Left ventricle myocardium superior (tissue), 1 donor: Measurements from ENCODE around the gene LMCD1. TPM values are rescaled to one million over a fixed set of nuclear protein-coding genes. Genes with fewer than 3 reads are reported as not detected.

Experiments
- ATAC-seq: fragments of 200-7000 bp; cut with Tn5 transposase; one replicate; pipeline ENCODE4 v1.9.1; 2020; ENCODE audit warnings: mild to moderate bottlenecking, moderate library complexity
- DNase-seq: peaks from one replicate; pipeline ENCODE4 v3.0.0-alpha.2; 2020
- intact Hi-C: fragments of 100-400 bp; cut with micrococcal nuclease; formaldehyde crosslinking; loops from one replicate; pipeline ENCODE4 v1.11.0; 2022
- total RNA-seq: library from RNA; stranded (reverse); fragmentation: NEBNext Ultra II Directional; extraction: Animal tissue kit (Norgen Biotek cat#: 25700); gene quantifications from one replicate; pipeline ENCODE4 v1.2.1, GENCODE V29; 2021
- donor health status: DM: no; HTN: yes; CAD: no; lungs with severe emphysema.

LMCD1 gene
- total RNA-seq, 1 donor from 2014 or later: 37.9 TPM

DNA sequence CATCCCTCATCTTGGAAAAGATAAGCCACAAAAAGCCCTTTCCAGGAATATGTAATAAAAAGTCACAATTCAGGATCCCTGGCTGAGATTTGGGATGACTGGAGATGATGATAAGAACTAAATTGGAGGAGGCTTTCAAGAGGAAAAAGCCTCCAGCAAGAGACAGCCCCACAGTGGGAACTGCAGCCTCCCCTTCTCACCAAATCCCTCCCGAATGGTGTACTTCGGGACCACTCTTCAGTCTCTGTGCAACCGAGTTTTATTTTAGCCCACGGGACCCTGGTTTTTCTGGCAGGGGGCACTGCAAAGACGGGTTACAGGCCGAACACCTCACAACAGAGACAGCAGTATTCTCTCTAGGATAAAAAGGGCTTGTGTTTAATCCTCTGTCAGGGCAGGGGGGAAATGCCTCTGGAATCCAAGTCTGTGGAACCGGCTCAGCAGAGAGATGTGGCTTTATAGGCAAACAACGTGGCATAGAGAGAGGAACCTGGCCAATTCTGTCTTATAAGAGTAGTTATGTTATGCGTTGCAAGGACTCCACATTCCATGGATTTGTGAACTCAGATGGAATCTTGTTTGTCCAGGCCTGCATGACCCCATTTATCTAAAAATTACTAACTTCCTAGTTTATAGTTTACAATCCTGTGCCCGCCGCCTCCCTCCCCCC, 1.2 kb upstream of the LMCD1 start:
- no peak for ATAC-seq
- intact Hi-C loops: no loop called here

DNA sequence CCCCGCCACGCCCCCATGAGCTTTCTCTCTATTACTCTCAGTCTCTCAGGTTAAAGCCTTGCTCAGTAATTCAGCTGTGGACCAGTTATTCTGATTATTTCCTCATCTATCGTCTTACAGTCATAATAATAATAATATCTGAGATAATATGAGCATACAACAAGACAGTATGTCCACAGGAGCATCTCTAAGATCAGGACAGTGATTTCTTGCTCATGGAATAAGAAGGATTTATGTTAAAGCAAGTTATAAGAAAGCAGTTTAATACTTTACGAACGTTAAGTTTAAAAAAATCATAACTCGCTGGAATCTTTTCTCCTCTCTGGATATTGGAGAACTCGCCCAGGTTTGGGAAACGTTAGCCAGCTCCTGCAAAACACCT, 643 bp upstream of the LMCD1 start:
- intact Hi-C loops: no loop called here
- DNase-seq: no peak
- ATAC-seq: no peak

More for the DNA sequence above, 1.2 kb upstream of the LMCD1 start:
- DNase-seq: no peak

DNA sequence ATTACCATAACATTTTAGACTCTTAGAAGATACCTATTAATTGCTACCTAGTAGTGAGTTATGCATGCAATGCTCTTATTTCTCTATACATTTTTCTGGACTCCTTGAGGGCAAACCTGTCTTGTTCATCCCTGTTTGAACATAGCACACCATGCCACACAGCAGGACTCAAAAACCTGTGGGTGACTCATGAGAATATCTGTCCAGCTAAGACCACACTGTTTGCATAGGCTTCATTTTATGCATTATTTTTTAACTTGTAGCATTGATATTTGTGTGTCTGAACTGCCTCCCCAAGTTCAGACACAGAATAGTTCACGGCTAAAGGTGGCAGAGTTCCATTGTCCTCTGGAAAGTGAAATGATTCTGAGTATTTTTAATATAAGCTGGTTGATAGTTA, 1.8 kb downstream of the LMCD1 start:
- DNase-seq (no peak), ATAC-seq (no peak)
- intact Hi-C loops: no loop called here

DNA sequence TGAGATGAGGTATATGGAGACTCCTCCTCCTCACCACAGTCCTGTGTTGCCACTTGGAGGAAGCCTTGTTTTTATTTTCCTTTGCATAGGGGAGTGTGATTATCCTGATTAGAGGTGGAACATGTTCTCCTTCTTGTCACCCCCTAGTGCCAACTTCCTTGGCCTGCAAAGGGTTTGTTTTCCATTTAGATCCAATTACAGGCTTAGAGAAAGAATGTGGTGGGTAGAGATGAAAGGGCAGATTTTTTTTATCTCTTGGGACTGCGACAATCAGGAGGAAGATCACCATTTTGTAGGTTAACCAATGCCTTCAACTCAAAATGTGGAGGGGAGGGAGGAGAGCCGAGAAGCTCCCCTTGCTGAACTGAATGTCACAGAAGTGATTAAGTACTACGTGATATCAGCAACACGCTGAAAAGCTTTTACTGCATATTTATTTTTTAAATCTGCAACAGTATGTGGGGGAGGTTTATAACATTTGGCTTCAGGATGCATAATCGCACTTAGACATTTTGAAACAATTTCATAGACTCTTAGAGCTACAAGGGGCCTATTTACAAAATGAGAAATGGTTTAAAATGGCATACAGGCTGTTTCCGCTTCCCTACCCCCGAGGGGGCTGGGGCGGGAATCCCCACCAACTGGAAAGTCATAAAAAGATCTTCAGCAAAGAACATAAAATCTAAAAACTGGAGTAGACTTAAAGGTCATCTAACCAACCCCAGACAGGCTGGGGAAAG, 2.4 kb downstream of the LMCD1 start:
- intact Hi-C loops: no loop called here
- ATAC-seq (no peak), DNase-seq (no peak)

DNA sequence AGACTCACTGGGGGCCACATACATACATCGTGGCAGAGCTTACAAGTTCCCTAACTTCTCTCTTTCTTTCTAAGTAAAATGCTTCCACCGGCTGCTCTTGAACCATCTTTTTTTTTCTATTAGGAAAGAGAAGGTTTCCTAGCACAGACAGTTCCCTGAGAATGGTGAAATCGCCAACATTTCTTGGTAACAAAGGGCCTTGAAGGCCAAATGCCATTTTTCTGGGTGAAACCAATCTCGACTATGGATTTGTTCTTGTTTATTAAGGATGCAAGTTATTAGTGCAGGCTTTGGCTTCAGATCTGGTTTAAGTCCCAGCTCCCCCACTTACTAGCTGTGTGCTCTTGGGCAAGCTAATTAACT, 3.0 kb downstream of the LMCD1 start:
- DNase-seq (no peak), ATAC-seq (no peak)
- intact Hi-C loops: no loop called here

DNA sequence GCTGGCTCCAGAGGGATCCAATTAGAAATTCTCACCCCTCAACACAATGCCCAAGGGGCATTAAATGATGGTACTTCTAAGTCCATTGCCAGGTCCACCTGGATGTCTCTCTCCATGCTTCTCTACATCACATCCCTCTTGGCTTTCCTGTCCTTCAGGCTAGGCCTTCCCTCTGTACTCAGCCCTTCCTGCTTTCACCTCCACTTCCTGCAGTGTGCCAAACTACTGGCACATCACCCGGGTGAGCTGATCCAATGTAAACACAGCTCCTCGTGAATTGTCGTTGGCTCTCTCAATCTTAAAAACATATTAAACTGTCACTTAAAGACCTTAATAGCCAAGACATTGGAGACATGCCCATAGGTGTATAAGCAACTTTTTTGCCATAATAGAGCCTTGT, 4.0 kb downstream of the LMCD1 start:
- DNase-seq (no peak), ATAC-seq (no peak)
- intact Hi-C loops: no loop called here

DNA sequence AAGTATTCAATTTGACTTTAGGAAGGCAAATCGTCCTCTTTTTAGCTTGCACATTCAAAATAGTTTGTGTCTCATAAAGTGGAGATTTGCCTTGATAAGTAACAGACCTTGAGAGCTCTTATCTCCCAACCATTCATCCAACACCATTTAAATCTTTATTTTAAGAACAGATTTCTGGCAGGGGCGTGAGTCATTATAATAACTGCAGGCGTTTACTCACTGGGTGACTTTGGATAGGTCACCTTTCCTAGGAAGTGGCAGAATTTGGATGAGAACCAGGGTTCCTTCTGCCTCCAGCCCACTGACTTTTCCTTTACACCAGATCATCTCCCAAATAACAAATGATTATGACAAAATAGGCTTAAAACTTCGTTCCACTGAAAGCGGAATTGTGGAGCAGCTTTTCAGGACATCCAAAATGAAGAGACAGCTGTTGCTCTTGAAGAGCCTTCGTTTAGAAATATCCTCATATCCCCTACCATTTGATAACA, 5.0 kb downstream of the LMCD1 start:
- DNase-seq: no peak
- ATAC-seq: peak; percentile 25
- intact Hi-C loops: no loop called here

DNA sequence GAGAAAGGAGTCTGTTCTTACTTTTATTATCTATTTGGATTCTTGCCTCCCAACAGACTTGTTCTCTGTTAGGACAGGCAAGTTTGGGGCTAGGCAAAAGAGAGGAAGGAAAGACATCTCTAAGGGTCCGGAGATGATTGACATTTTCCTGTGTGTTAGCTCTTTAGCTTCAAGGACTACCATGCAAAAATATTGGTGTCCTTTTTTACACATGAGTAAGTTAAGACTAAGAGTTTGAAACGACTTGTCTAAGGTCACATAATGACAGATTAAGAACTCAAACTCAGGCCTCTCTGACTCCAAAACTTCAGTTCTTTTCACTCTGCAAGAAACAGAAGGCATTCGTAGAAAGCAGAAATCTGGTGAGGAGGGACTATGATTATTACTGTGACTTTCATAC, 5.9 kb downstream of the LMCD1 start:
- DNase-seq (no peak), ATAC-seq (no peak)
- intact Hi-C loops: no loop called here

DNA sequence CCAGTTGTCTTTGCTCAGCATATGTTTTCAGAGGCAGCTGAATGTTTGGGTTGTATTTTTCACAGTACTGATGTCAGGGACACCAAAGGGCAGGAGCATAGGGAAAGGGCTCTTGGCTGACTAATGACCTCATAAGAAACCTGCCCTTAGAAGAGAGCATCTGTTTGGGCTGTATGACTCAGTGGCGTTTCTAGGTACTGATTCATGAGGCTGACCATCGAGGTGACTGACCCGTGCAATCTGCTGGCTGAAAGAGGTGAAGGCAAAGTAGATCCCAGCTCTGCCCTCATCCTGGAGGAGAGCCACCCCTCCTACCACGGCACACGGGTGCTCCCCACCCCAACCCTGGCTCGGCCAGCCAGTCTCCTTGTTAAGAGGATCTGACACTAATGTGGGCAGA, 8.3 kb downstream of the LMCD1 start:
- intact Hi-C loops: no loop called here
- ATAC-seq (no peak), DNase-seq (no peak)

DNA sequence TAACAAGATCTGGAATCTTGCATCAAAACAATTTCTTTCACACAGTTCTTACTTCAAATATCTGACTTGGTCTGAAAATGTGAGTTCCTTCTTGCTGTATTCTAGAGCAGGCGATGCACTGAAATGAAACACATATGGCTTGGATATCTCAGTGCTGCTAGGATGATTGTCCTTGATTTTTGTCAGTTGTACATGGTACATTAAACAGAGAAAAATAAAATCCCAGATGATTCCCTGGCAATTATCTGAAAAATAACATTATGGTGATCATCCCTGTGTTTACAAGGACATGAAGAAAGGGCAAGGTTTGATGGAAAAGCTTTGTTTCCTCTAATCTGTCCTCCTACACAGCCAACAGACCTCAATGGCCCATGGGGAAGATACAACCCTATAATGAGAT, 10.6 kb downstream of the LMCD1 start:
- ATAC-seq: no peak
- intact Hi-C loops: no loop called here
- DNase-seq: no peak

DNA sequence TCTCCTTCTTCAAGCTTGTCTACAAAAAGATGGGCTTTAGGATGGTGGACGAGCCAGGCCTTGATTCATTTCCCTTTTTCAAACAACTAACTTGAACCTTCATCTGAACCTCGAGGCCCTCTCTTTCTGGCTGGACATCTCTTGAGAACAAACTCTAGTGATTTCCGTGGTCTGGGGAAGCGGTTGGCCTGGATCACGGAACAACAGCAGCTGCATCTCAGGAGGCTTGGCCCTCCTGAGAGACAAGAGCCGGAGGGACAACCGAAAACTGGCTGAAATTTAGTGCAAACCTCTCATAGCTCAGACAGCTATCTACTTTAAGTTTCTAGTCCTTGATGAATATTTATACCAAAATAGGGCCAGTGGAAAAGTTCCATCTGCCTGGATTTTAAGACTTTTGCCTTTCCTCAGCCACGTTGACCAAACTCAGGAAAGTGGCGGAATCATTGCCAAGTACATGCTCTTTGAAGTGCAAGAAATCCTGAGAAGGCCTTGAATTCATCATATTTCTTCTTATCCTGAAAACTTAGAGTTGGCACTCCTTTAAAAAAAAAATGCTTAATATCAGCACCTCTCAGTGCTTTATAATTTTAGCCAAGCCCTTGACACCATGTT, 14.5 kb downstream of the LMCD1 start:
- peak; percentile 40 for ATAC-seq
- intact Hi-C loops: no loop called here
- DNase-seq: no peak

DNA sequence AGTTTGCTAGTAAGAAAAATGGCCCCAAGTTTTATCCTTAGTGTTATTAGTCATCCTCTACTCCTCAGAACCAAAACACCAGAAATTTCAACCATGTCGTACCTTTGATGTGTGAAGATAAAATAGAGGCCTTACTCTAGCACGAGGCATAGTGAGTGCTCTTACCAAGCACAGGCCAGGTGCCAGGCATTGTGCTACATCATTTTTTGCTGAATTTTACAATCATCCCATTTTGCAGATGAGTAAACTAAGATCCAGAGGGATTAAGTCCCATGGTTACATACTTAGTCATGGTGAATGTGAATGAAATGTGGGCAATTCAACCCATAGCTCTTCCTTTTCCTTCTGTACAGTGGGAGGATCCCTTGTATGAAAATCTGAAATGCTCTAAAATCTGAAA, 15.2 kb downstream of the LMCD1 start:
- intact Hi-C loops: no loop called here
- DNase-seq: no peak

DNA sequence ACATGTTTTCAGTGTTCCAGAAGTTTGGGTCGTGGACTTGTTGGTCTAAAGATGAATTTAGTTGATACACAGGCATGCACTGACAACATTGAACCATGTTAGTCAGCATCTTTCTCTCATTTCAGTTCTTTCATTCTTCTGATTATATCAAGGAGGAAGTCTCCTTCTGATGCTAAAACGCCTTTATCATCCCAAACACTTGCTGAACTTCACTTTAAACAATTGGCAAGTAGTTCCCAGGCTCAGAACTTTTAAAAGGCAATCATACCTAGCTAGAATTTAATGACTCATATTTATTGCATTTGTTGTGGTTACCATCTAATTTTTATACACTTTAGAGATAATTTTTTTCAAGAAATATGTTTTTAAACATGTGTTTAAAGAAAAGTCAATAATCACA, 15.9 kb downstream of the LMCD1 start:
- ATAC-seq (no peak), DNase-seq (no peak)
- intact Hi-C loops: no loop called here

More for the DNA sequence above, 15.2 kb downstream of the LMCD1 start:
- ATAC-seq: no peak

DNA sequence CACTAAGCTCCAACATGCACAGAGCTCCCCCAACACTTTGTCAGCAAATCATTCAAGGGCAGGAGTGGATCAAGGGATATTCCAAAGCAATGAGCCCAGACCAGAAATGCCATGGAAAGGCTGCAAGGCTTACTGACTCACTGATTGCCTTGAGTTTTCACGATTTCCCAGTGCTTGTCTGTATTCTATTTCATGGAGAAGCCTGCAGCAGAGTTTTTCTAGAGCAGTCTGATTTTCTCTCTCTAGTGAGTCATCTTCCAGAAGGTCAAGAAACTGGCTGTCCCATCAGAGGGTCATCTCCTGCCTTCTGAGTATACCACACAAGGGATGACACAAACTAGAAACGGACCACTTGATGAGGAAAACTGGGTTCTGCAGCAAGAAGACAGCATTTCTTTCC, 16.5 kb downstream of the LMCD1 start:
- intact Hi-C loops: no loop called here
- DNase-seq: no peak
- no peak for ATAC-seq

DNA sequence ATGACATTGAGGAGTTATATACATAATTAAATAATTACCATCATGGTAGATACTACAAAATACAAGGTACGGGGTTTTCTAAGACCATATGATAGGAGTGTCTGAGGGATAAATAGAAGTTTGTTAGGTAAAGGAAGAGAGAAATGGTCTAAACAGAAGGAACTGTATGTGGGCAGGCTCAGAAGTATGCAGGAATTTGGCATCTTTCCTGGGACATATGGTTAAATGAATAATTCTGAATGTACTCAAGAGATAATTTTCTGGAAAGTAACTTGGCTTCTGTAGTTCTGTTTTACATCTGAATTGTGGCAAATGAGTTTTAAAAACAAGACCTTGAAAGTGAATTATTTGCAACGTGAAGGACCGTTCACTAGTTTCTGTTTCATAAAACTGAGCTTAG, 17.5 kb downstream of the LMCD1 start:
- no peak for ATAC-seq
- intact Hi-C loops: no loop called here
- no peak for DNase-seq

DNA sequence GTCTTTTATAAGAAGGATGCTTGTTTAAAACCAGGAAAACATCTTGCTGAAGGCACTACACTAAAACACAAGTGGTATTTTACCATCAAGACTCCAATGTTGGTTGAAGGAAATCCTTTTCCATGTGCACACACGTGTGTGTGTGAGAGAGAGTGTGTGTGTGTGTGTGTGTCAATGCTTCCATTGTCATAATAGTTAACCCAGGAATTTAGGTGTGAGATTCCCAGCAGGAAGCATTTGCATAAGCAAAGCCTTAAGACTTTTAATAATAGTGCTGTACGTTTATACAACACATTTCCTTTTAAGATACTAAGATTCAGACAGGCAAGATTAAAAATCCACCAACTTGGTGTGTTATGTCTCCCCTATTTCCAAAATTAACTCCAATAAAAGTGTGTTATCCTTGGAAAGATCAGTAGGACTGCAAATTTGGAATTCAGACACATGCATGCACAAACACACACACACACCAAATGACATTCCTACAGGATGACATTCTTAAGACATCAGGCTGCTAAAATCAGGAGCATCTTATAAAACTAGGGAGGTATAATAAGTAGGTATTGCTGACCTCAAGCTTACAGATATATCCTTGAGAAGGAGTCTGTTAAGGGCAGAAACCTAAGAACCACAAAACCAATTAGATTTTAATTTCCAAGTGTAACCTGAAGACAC, 18.3 kb downstream of the LMCD1 start:
- DNase-seq (no peak), ATAC-seq (no peak)
- intact Hi-C loops: no loop called here

DNA sequence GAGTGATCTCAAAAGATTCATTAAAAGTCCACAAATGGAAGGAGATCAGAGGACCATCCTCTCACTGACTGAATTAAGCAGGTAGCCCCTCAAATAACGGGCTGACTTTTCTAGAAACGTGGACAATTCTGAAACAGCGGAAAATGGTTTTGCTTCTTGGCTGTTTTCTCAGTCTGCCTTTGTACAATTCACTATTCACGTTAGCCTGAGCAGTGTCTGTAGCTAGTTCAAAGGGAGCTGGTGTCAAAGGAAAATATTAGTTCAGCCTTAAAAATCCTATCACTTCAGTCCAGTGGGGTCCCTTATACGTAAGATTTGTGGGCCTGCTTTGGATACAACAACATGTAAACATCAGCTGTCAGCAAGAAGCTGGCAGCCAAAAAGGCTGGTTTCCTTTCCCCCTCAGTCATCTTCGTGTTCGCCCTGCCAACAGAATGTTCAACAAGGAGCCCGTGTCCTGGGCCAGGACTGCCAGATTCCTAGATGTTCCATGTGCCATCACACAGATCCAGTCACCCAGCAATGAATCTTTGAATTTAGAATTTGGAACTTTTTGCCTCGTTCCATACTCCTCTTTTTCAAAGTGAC, 19.3 kb downstream of the LMCD1 start:
- ATAC-seq (peak; percentile 37), DNase-seq (no peak)
- intact Hi-C loops: no loop called here

DNA sequence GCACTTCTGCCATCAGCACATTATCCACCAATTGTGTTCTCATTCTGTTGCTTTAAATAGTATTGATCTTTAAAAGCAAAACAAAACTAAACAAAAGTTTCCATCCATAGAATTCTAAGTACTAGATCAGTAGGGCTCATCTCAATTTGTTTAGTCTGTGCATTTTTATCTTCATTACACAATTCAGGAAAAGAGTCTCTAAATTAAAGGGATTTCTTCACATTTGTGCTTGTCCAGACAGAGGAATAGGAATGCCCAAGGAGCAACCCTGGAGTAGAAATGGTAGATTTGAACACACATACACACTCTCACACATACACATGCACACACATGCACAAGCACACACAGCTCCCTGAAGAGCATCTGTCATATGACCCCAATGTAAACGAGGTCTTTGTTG, 21.4 kb downstream of the LMCD1 start:
- no peak for ATAC-seq
- intact Hi-C loops: no loop called here
- no peak for DNase-seq

DNA sequence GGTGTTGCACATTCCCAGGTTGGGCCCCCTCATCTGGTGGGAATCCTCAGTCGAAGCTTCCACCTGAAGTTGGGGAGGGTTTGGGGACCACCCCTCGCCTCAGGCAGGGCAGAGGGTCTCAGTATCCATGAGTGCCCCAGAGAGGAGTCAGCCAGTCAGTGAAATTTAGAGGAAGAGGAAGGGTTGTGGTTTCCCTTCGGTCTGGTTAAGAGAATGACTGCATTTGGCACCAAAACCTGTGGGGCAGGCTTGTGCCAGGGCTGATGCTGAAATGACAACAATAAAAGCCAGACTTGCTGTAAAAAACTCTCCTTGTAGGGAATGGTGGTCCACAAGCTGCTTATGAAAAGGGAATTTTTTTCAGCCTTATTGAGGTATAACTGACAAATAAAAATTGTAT, 22.6 kb downstream of the LMCD1 start:
- ATAC-seq: no peak
- intact Hi-C loops: no loop called here
- DNase-seq: no peak
